GM12801 (cell line): Measurements from ENCODE around the gene DBN1.

ENCODE experiments used
- TF ChIP-seq, protein P1 (sequence below): IDR thresholded peaks from one replicate; pipeline ENCODE4 v1.5.1; 2011; ENCODE audit warnings: control low read depth; ENCODE audit not compliant: insufficient read length; ENCODE audit errors: extremely low read depth

The DBN1 gene

DNA sequence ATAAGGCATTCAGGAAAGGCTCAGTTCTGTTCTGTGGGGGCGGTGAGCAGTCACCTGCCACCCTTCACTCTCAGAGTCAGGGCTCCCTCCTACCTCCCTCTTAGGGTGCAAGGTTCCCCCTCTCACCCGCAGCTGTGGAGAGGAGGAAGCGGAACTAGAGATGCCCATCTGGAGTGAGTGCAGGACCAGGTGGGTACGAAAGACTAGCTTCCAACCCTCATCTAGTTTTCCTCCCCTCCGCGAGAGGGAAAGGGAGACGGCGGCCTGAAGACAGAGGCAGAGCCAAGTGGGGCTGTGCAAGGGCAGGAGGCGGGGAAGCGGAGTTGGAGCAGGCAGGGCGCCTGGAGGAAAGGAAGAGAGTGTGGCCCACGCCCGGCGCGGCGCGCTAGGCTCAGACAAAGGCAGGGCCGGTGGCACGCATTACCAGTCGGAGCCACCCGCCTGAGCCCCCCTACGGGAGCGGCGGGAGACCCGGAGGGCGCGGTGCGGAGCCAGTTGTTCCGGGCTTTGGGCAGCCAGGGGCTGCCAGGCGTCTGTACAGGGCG lies 19.5 kb downstream of the DBN1 start:
- TF ChIP-seq, protein P1, sequence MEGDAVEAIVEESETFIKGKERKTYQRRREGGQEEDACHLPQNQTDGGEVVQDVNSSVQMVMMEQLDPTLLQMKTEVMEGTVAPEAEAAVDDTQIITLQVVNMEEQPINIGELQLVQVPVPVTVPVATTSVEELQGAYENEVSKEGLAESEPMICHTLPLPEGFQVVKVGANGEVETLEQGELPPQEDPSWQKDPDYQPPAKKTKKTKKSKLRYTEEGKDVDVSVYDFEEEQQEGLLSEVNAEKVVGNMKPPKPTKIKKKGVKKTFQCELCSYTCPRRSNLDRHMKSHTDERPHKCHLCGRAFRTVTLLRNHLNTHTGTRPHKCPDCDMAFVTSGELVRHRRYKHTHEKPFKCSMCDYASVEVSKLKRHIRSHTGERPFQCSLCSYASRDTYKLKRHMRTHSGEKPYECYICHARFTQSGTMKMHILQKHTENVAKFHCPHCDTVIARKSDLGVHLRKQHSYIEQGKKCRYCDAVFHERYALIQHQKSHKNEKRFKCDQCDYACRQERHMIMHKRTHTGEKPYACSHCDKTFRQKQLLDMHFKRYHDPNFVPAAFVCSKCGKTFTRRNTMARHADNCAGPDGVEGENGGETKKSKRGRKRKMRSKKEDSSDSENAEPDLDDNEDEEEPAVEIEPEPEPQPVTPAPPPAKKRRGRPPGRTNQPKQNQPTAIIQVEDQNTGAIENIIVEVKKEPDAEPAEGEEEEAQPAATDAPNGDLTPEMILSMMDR, result no peak

DNA sequence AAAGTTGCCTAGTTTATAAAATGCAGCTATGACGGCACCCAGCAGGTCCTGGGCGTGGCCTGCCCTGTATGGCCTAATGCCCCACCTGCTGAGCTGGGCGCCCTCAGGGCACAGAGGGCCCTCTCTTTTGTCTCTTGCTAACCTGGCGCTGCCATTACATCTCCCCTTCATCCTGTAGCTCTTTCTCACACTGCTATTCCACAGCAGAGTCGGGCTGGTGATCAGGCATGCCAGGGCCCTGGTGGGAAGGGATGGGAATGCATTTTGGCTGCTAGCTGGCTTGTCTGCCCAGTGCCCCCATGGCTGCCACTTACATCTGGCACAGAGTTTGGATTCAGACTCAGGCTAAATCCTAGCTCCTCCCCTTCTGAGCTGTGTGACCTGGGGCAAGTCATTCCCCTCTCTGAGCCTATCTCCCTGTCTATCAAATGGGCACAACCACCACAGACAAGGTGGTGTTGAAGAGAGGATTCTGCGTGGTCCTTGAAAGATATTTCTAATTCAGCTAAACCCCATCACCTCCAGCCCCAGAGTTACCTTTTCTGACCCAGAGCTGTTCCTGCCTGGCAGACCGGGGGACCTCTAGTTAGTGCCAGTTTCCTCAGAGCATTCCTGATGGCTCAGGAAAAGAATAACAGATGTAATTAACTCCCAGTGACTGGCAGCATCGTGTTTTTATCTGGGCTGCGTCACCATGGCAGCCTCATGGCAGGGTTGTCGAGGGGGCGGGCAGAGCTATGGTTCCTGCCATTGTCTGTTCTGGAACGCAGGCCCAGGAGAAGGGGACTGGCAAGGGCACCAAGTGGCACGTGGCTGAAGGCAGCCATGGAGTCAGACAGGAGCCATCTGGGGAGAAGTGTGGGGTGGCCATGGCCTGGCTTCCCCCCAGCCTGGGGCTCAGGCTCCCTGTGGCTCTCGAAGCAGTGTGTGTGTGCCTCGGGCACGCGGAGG lies 20.5 kb downstream of the DBN1 start:
- TF ChIP-seq, protein P1, result no peak

DNA sequence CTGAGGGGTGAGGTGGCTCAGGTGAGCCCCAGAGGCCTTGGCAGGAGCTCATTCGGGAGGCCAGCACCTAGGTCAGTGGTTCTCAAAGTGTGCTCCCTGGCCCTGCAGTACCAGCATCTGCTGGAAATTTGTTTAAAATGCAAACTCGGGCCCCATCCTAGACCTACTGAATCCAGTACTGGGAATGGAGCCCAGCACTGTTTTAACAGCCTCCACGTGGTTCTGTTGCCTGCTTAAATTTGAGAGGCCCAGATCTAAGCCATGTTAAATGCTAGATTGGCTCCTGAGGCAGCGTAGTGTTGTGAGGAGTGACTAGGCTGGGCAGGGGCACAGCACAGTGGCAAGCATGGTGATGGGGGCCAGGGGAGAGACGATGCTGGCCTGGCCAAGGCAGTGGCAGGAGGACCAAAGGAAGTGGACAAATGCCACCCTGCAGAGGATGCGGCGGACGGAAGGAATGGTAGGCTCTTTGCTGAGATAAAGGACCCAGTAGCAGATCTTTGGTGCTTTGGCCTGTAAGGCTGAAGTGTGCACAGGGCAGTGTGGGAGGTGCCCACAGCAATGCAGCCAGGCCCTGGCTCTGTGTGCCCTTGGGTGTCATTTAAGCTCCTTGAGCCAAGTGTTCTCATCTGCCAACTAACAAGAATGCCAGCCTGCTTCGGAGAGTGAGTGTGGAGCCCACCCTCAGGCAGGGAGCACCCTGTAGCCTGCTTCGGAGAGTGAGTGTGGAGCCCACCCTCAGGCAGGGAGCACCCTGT lies 22.6 kb downstream of the DBN1 start:
- TF ChIP-seq, protein P1, result no peak

DNA sequence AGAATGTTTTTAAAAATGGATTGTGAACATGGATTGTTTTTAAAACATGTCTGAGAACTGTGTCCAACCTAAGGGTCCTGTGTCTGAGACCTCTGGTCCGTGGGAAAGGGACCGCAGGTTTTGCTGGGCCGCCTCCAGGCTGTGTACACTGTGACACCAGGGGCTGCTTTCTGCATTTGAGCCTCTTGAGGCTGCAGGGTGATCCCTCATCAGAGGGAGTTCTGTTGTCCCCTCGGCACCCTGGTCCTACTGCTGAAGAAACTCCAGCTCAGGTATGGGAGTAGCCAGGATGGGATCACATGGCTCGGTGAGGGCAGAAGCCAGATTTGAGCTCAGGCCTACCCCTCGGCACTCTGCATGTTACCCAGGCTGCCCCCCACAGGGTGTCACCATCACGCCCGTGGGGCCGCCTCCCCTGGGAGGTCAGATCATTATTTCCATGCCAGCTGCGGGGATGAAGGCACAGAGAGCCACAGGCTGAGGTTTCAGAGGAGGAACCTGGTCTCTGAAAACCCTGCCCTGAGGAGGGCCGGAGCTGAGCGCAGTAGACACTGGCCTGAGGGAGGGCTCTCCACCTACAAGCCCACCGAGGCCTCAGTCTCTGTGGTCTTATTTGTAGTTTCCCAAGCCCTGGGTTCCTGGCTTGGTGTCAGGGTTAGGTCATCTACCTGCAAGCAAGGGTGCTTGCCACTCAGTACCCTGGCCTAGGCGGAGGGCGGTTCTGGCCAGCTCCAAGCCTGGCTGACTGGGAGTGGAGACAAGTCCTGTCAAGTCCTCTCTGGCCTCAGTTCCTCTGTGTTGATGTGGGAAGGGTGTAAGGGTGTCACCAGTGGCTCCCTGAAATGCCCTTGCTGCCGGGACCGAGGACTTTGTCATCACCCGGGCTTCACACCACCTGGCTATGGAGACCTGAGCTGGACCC lies 24.0 kb downstream of the DBN1 start:
- TF ChIP-seq, protein P1, result no peak

DNA sequence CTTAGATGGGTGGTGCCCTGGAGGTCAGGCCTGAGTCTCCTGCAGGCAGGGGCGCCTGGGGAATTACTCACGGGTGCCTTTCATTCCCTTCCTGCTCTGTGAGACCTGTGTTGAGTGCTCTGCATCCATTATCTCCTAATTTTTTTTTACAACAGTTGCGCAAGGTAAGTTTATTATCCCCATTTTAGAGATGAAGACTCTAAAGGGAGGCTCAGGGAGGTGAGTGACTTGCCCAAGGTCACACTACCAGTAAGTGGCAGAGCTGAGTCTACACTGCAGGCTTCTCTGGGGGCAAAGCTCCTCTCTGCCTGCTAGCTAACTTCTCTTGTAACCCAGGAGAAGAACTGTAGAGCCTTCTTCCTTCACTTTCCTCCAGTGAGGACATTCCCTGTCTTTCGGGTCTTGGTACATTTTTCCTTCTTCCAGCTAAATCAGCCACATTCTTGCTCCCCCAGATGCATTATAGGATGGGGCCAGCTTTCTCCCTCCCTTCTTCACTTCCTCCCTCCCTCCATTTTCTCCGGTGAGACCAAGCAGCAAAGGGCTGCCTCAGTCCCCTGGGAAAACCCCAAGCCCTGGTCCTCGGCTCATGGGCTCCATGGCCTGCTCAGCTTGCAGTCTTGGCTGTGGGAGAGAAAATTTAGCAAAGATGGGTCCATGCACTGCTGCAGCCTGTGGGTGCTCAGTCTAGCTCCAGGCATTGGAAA lies 25.0 kb downstream of the DBN1 start:
- TF ChIP-seq, protein P1, result no peak

DNA sequence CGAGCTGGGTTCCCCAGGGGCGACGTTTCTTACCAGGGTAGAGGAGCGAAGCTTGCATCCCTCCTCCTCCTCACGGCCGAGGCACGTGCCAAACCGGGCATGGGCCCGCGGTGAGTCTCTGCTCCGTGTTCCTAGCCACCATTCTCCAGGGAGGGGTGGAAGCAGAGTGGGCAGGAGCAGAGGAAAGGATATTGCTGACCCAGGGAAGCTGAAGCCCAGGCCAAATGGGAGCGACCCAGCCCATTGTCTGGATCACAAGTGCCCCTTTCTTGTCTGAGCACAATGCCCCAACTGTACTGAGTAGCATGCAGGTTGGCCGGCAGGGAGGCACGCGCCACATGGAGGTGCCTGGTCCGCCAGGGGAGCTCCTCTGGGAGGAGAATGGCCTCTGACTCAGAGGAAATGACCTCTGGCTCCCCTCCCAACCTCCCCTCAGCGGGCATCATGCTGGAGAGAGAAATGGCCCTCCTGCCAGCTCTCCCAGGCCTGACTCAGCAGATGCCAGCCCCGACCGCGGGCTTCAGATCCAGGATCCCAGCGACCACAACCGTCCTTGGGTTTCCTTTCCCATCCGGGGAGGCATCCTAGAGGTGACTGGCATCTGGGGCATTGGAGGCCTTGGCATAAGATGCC lies 25.7 kb downstream of the DBN1 start:
- TF ChIP-seq, protein P1, result no peak
